GM12878 (cell line): Measurements from ENCODE around the gene RAI2. TPM values are rescaled to one million over a fixed set of nuclear protein-coding genes. Genes with fewer than 3 reads are reported as not detected.

Source experiments
- ATAC-seq: fragments of 200-7000 bp; cut with Tn5 transposase; 3 replicates; pipeline ENCODE4 v1.9.1; 2020; ENCODE audit warnings: mild to moderate bottlenecking, moderate library complexity
- BruUV-seq: library from RNA; stranded (reverse); fragments of 400-500 nt; replicated peaks from 2 replicates; lab custom pipeline; 2021; lab: Mats Ljungman, UMichigan
- CTCF ChIA-PET: fragments of 300-600 bp; sonication (Branson Sonifier 250); formaldehyde crosslinking; extraction: SDS; loops from one replicate; lab custom pipeline; 2021; ENCODE audit warnings: inconsistent platforms; lab: Yijun Ruan, JAX
- POLR2A ChIA-PET: fragments of 350-600 bp; formaldehyde crosslinking; extraction: SDS; loops from one replicate; lab custom pipeline; 2021; ENCODE audit warnings: inconsistent platforms; lab: Charles Lee
- RAD21 ChIA-PET: fragments of 300-600 bp; sonication (Branson Sonifier 250); formaldehyde crosslinking; loops from one replicate; lab custom pipeline; 2023; ENCODE audit warnings: antibody characterized with exemption; ENCODE audit not compliant: unreplicated experiment; lab: Charles Lee
- SMC1A ChIA-PET: fragments of 300-600 bp; sonication (Branson Sonifier 250); formaldehyde crosslinking; loops from one replicate; lab custom pipeline; 2023; ENCODE audit not compliant: unreplicated experiment, uncharacterized antibody; lab: Charles Lee
- DNase-seq: peaks from one replicate; pipeline ENCODE4 v3.0.0-alpha.2; 2011; ENCODE audit warnings: low read depth, low spot score
- FAIRE-seq: peaks from 3 replicates; lab custom pipeline; 2011; peaks lifted over from hg19 to GRCh38; lab: Jason Lieb, UNC
- H2AFZ ChIP-seq: 2 replicates; pipeline ENCODE4 v1.6.0; 2011; ENCODE audit warnings: low read depth, low read length, control low read depth; ENCODE audit not compliant: control insufficient read depth
- H3K27ac ChIP-seq: 2 replicates; pipeline ENCODE4 v1.5.1; 2011; ENCODE audit warnings: control low read depth; ENCODE audit not compliant: control insufficient read depth, insufficient read depth
- H3K27me3 ChIP-seq, 2 experiments: replicated peaks in 1 of 2; 2 replicates each; pipeline versions ENCODE4 v1.6.0 to v1.6.1; 2011; ENCODE audit warnings: low read length in 1 of 2; ENCODE audit not compliant: control insufficient read depth in 2 of 2, insufficient read depth in 2 of 2
- H3K36me3 ChIP-seq, 2 experiments: 2 replicates each; pipeline ENCODE4 v1.5.1; 2011; ENCODE audit warnings: low read length in 1 of 2; ENCODE audit not compliant: control insufficient read depth in 2 of 2, insufficient read depth in 2 of 2
- H3K4me1 ChIP-seq: 2 replicates; pipeline ENCODE4 v1.6.1; 2011; ENCODE audit warnings: mild to moderate bottlenecking, low read length, moderate library complexity, mixed read lengths; ENCODE audit not compliant: control insufficient read depth, insufficient read depth
- H3K4me2 ChIP-seq: 2 replicates; pipeline ENCODE4 v1.6.0; 2011; ENCODE audit warnings: control low read depth; ENCODE audit not compliant: control insufficient read depth, insufficient read depth
- H3K4me3 ChIP-seq: fragments of 200-600 bp; sonication (generic); 2 replicates; pipeline ENCODE4 v1.5.1; 2016
- H3K79me2 ChIP-seq: 2 replicates; pipeline ENCODE4 v1.6.0; 2011; ENCODE audit warnings: low read length; ENCODE audit not compliant: control insufficient read depth, insufficient read depth
- H3K9ac ChIP-seq: 2 replicates; pipeline ENCODE4 v1.8.0; 2011; ENCODE audit warnings: low read length, control low read depth, mixed read lengths; ENCODE audit not compliant: control insufficient read depth, insufficient read depth
- H3K9me3 ChIP-seq: replicated peaks from 3 replicates; pipeline ENCODE4 v1.5.1; 2011; ENCODE audit warnings: mild to moderate bottlenecking, low read length; ENCODE audit not compliant: control insufficient read depth, insufficient read depth
- H4K20me1 ChIP-seq: 2 replicates; pipeline ENCODE4 v1.6.0; 2011; ENCODE audit not compliant: control insufficient read depth, insufficient read depth
- BCL11A ChIP-seq: IDR thresholded peaks from 2 replicates; pipeline ENCODE4 v1.6.1; 2011; ENCODE audit warnings: low read depth, low read length
- IKZF2 ChIP-seq, 2 experiments: fragments of 450-650 bp; IDR thresholded peaks; 2 replicates each; pipeline ENCODE4 v1.6.1; 2017; ENCODE audit warnings: mild to moderate bottlenecking in 2 of 2, moderate library complexity in 2 of 2
- SRF ChIP-seq, 2 experiments: IDR thresholded peaks; 2 replicates each; pipeline ENCODE4 v1.6.1; 2011; ENCODE audit warnings: low read depth in 2 of 2, low read length in 2 of 2, mild to moderate bottlenecking in 1 of 2, moderate library complexity in 1 of 2
- STAT1 ChIP-seq: fragments of 450-650 bp; conservative IDR thresholded peaks from 2 replicates; pipeline ENCODE4 v1.6.1; 2014; ENCODE audit warnings: antibody characterized with exemption, mild to moderate bottlenecking
- ZBTB40 ChIP-seq: fragments of 450-650 bp; IDR thresholded peaks from 2 replicates; pipeline ENCODE4 v1.6.1; 2016; ENCODE audit warnings: mild to moderate bottlenecking, moderate library complexity, borderline replicate concordance
- WGBS: methylation state at CpG from one replicate; pipeline ENCODE4 v1.1.6; 2016; ENCODE audit warnings: low lambda C conversion rate; ENCODE audit not compliant: insufficient replicate concordance, insufficient coverage; ENCODE audit errors: missing lambda C conversion rate; 5-methylcytosine and 5-hydroxymethylcytosine counted together
- in situ Hi-C: fragments of 300-500 bp; cut with MboI; formaldehyde crosslinking; loops from 9 replicates; pipeline ENCODE4 v1.14.3; 2018; ENCODE audit warnings: mixed read lengths
- intact Hi-C: fragments of 100-400 bp; cut with micrococcal nuclease; formaldehyde crosslinking; loops from one replicate; pipeline ENCODE4 v1.14.2; 2022; ENCODE audit not compliant: unreplicated experiment
- polyA plus RNA-seq, 11 experiments: library from polyadenylated mRNA; depleted of rRNA in 4 of 11; unstranded in 6 of 11; stranded (reverse) in 5 of 11; fragments of >200 nt; fragmentation: Nextera tagmentation in 4 of 11; fragmentation: Illumina TruSeq in 1 of 11; extraction: Ambion mirVana in 4 of 11; extraction: Trizol in 1 of 11; gene quantifications; 1 replicate in 1 of 11; 2 replicates in 10 of 11; pipeline versions ENCODE4 v1.2.1 to v1.2.3, GENCODE V29; 2011 to 2016; ENCODE audit warnings: inconsistent platforms in 2 of 11, missing spikeins in 2 of 11, low read depth in 1 of 11
- total RNA-seq, 4 experiments: library from RNA; depleted of rRNA in 3 of 4; stranded (reverse); fragments of >200 nt in 3 of 4; fragmentation: Illumina TruSeq in 1 of 4; extraction: Trizol in 1 of 4; gene quantifications; 2 replicates each; pipeline versions ENCODE4 v1.2.1 to v1.2.3, GENCODE V29; 2013 to 2021
- TF ChIP-seq, protein P1 (sequence below): IDR thresholded peaks from 2 replicates; pipeline ENCODE4 v1.6.1; 2012; ENCODE audit warnings: low read depth, low read length, improper control_type of control experiment

The RAI2 gene
- total and polyA plus RNA-seq, 10 of the 15 experiments (the other 5 are each of a cell fraction or from before 2014, with no cell fraction given) = not detected

DNA sequence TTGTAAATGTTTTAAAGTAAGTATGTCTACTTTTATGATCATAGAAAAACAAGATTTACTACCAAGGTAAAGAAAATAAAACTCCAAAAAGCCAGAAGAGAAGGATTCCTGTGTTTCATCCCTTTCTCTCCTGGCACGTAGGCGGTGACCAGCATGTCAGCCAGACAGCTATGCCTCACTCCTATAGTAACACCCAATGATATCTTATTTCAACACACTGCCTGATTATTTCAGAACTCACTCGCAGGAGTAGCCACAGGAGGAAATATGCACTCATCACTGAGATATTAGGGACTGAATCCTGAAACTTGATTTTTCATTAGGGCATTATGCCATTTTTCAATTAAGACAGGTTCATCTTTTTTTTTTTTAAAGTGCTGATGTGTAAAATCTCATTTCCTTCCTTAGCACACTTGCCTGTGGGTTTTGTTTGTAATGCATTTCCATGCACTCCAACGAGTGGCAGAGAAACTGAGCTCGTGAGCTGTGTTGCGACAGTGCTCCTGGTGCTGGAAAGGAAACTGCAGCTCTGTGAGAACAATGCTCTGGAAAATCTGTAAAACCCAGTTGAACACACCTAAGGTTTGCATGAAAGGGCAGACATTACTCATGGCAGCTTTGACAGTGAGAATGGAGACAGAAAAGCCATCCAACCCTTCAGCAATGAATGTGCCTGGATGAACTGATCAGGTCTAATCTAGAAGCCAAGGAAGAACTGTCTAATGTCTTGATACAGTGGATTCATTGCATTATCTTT is 18.2 kb downstream of the RAI2 start:
- ATAC-seq (no peak), FAIRE-seq (no peak), DNase-seq (no peak)
- no peaks in the 10 kb centered on the region for H3K4me1 ChIP-seq
- H3K27ac ChIP-seq = no peak overlapping the region
- POLR2A ChIA-PET = no interaction called here
- in situ Hi-C loops (no loop called here), intact Hi-C loops (no loop called here)
- H3K36me3 ChIP-seq = no peaks in the 10 kb centered on the region
- H3K4me2 ChIP-seq = no peak overlapping the region
- no peak overlapping the region for H2AFZ ChIP-seq
- CTCF ChIA-PET = no interaction called here
- 29% methylated on average over 6 of the region's 6 CpGs for WGBS
- SMC1A ChIA-PET = no interaction called here
- no peaks in the 10 kb centered on the region for H3K9me3 ChIP-seq
- no TSS peak for BruUV-seq
- no peaks in the 10 kb centered on the region; a peak in 1 of 4 replicates for H3K27me3 ChIP-seq
- no peaks in the 10 kb centered on the region for H4K20me1 ChIP-seq
- TF ChIP-seq, protein P1, sequence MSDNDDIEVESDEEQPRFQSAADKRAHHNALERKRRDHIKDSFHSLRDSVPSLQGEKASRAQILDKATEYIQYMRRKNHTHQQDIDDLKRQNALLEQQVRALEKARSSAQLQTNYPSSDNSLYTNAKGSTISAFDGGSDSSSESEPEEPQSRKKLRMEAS = no peak
- TF ChIP-seq ZBTB40 (no peak), IKZF2 (IDR thresholded peaks at IDR 0.05) (no peak), STAT1 (no peak), BCL11A (no peak), SRF (IDR thresholded peaks at IDR 0.05; ENCODE audit: low read depth in 2 of 2, low read length in 2 of 2) (no peak)
- no peak overlapping the region for H3K4me3 ChIP-seq
- no peaks in the 10 kb centered on the region for H3K79me2 ChIP-seq
- no peak overlapping the region for H3K9ac ChIP-seq
- RAD21 ChIA-PET = no interaction called here
